PC-9 (cell line): Measurements from ENCODE around the gene PTPN1. TPM values are rescaled to one million over a fixed set of nuclear protein-coding genes. Genes with fewer than 3 reads are reported as not detected.

Source experiments
- BruUV-seq: library from RNA; stranded (reverse); fragments of 400-500 nt; replicated peaks from 2 replicates; lab custom pipeline; 2021; lab: Mats Ljungman, UMichigan
- CTCF ChIA-PET: fragments of 300-600 bp; sonication (Branson Sonifier 250); formaldehyde crosslinking; loops from one replicate; lab custom pipeline; 2022; ENCODE audit warnings: antibody characterized with exemption; lab: Charles Lee
- POLR2A ChIA-PET: fragments of 300-600 bp; sonication (Branson Sonifier 250); formaldehyde crosslinking; loops from one replicate; lab custom pipeline; 2022; ENCODE audit warnings: antibody characterized with exemption; ENCODE audit not compliant: unreplicated experiment; lab: Charles Lee
- DNase-seq, 2 experiments: peaks; one replicate each; pipeline versions ENCODE4 v3.0.0 to v3.0.0-alpha.2; 2015 to 2022; ENCODE audit warnings: mixed read lengths in 1 of 2
- H2AFZ ChIP-seq: fragments of 200-600 bp; sonication (generic); 2 replicates; pipeline ENCODE4 v1.8.1; 2017; ENCODE audit warnings: antibody characterized with exemption
- H3F3A ChIP-seq: fragments of 200-600 bp; sonication (generic); 2 replicates; pipeline ENCODE4 v1.8.1; 2017; ENCODE audit warnings: antibody characterized with exemption, mild to moderate bottlenecking, low read depth; ENCODE audit not compliant: insufficient read depth
- H3K27ac ChIP-seq: fragments of 200-600 bp; sonication (generic); 2 replicates; pipeline ENCODE4 v1.6.1; 2016; ENCODE audit warnings: mixed run types
- H3K27me3 ChIP-seq: fragments of 200-600 bp; sonication (generic); 2 replicates; pipeline ENCODE4 v1.6.1; 2016; ENCODE audit warnings: low read depth, mixed run types; ENCODE audit not compliant: insufficient read depth
- H3K36me3 ChIP-seq: fragments of 200-600 bp; sonication (generic); 2 replicates; pipeline ENCODE4 v1.6.1; 2016; ENCODE audit warnings: low read depth, mixed run types
- H3K4me1 ChIP-seq: fragments of 200-600 bp; sonication (generic); replicated peaks from 2 replicates; pipeline ENCODE4 v1.6.1; 2016; ENCODE audit warnings: mixed run types; ENCODE audit not compliant: insufficient read depth
- H3K4me2 ChIP-seq: fragments of 200-600 bp; sonication (generic); 2 replicates; pipeline ENCODE4 v1.6.1; 2017; ENCODE audit warnings: mixed run types
- H3K4me3 ChIP-seq: fragments of 200-600 bp; sonication (generic); 2 replicates; pipeline ENCODE4 v1.6.1; 2016; ENCODE audit warnings: mixed run types
- H3K79me2 ChIP-seq: fragments of 200-600 bp; sonication (generic); 2 replicates; pipeline ENCODE4 v1.6.1; 2017; ENCODE audit warnings: low read depth, mixed run types
- H3K9me2 ChIP-seq: fragments of 200-600 bp; sonication (generic); 2 replicates; pipeline ENCODE4 v1.8.1; 2017; ENCODE audit warnings: mild to moderate bottlenecking; ENCODE audit not compliant: insufficient read depth
- H3K9me3 ChIP-seq: fragments of 200-600 bp; sonication (generic); 2 replicates; pipeline ENCODE4 v1.8.1; 2016; ENCODE audit warnings: low read depth; ENCODE audit not compliant: insufficient read depth
- H4K20me1 ChIP-seq: fragments of 200-600 bp; sonication (generic); 2 replicates; pipeline ENCODE4 v1.8.1; 2017; ENCODE audit not compliant: insufficient read depth
- EZH2 ChIP-seq: fragments of 200-600 bp; sonication (generic); IDR thresholded peaks from 2 replicates; pipeline ENCODE4 v1.8.0; 2017; ENCODE audit warnings: antibody characterized with exemption, low read depth
- intact Hi-C: fragments of 100-400 bp; cut with micrococcal nuclease; formaldehyde crosslinking; loops from one replicate; pipeline ENCODE4 v1.10.0; 2022; ENCODE audit not compliant: unreplicated experiment
- total RNA-seq: library from RNA; stranded (reverse); gene quantifications from 2 replicates; pipeline ENCODE4 v1.2.3, GENCODE V29; 2021
- TF ChIP-seq, protein P1 (sequence below): fragments of 200-600 bp; sonication (generic); conservative IDR thresholded peaks from 2 replicates; pipeline ENCODE4 v1.6.1; 2017; ENCODE audit warnings: mixed run types, antibody characterized with exemption, mild to moderate bottlenecking, moderate library complexity

Gene PTPN1
- total RNA-seq, 1 experiment from 2014 or later = 59.8 TPM

GRCh38 chr20:50621068-50621665, 111.0 kb downstream of the PTPN1 start:
- no peaks in the 10 kb centered on the region for H3K79me2 ChIP-seq
- ChIA-PET CTCF (no interaction called here), POLR2A (interaction anchor here (0.6 kb wide), 1 partner anchor 120 kb away, joined by 3 read pairs; no protein-coding TSS in a partner anchor)
- no peaks in the 10 kb centered on the region; the same call in 1 of the 2 replicates for H3K9me3 ChIP-seq
- no peak overlapping the region for H3K27ac ChIP-seq
- no peak overlapping the region for H3K4me3 ChIP-seq
- no peak overlapping the region for H3K4me2 ChIP-seq
- intact Hi-C loops = no loop called here
- no peak overlapping the region for H2AFZ ChIP-seq
- no peaks in the 10 kb centered on the region for H3K9me2 ChIP-seq
- H3K4me1 ChIP-seq = peaks cover 24% of the 10 kb centered on the region
- DNase-seq = no peak
- H3F3A ChIP-seq = peaks cover 20% of the 10 kb centered on the region
- no peaks in the 10 kb centered on the region for H3K27me3 ChIP-seq
- H3K36me3 ChIP-seq = no peaks in the 10 kb centered on the region
- H4K20me1 ChIP-seq = no peaks in the 10 kb centered on the region
- BruUV-seq = no TSS peak
- TF ChIP-seq, protein P1, sequence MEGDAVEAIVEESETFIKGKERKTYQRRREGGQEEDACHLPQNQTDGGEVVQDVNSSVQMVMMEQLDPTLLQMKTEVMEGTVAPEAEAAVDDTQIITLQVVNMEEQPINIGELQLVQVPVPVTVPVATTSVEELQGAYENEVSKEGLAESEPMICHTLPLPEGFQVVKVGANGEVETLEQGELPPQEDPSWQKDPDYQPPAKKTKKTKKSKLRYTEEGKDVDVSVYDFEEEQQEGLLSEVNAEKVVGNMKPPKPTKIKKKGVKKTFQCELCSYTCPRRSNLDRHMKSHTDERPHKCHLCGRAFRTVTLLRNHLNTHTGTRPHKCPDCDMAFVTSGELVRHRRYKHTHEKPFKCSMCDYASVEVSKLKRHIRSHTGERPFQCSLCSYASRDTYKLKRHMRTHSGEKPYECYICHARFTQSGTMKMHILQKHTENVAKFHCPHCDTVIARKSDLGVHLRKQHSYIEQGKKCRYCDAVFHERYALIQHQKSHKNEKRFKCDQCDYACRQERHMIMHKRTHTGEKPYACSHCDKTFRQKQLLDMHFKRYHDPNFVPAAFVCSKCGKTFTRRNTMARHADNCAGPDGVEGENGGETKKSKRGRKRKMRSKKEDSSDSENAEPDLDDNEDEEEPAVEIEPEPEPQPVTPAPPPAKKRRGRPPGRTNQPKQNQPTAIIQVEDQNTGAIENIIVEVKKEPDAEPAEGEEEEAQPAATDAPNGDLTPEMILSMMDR = no peak
- TF ChIP-seq EZH2 = no peak

GRCh38 chr20:50624351-50625016, 114.3 kb downstream of the PTPN1 start:
- Histone ChIP-seq H3F3A (peaks cover 30% of the 10 kb centered on the region), H3K4me1 (peaks cover 36% of the 10 kb centered on the region), H3K27me3 (no peaks in the 10 kb centered on the region), H3K36me3 (no peaks in the 10 kb centered on the region), H3K4me2 (peak overlapping the region; percentile 29), H4K20me1 (no peaks in the 10 kb centered on the region), H3K9me2 (no peaks in the 10 kb centered on the region), H2AFZ (no peak overlapping the region), H3K9me3 (no peaks in the 10 kb centered on the region; the same call in 1 of the 2 replicates), H3K27ac (peak overlapping the region; percentile 17), H3K4me3 (no peak overlapping the region), H3K79me2 (no peaks in the 10 kb centered on the region)
- ChIA-PET POLR2A (interaction anchor here (0.5 to 0.6 kb wide), 2 partner anchors 105 to 1028 kb away, joined by 3 to 4 read pairs; no protein-coding TSS in a partner anchor), CTCF (interaction anchor here (0.6 to 1.8 kb wide), 3 partner anchors 11 to 125 kb away, joined by 3 to 4 read pairs (median 3); no protein-coding TSS in a partner anchor)
- intact Hi-C loops = loop anchor here (5.0 kb wide), 1 partner anchor 38 kb away; no protein-coding TSS in a partner anchor
- TF ChIP-seq EZH2 = no peak
- TF ChIP-seq, protein P1 = no peak
- DNase-seq = peak; percentile 80 to 93
- no TSS peak for BruUV-seq

DNA sequence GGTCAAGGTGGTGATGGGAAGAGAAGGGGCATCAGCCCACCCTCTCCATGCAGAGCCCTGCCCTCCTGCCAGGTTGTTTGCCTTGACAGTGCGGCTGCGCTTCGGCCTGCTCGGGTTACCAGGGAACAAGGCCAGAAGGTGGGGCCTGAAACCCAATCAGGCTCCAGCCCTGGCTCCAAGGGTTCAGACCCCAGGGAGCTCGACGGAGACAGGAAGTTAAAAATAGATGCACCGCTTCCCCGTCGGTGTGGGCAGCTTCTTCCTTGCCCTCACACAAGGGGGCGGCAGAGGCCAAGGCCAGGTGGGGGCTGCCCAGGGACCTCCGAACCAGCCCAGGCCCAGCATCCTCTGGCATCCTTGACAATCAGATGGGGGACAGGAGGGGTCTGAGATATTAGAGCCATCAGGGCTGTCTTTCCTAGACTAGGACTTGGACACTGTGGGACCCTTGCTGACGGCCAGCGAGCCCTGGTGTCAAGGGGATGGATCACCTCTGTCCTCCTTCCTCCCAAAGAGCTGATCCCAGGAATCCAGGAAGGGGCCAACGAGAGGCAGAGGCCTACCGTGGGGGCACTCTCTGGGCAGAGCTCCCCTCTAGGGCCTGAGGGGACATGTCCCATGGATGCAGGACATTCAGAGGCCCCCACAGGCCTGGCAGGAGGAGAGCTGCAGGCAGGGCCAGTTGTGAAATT, 115.9 kb downstream of the PTPN1 start:
- intact Hi-C loops = loop anchor here (1.0 to 5.0 kb wide), 5 partner anchors 36 to 440 kb away; no protein-coding TSS in a partner anchor
- peaks cover 30% of the 10 kb centered on the region for H3F3A ChIP-seq
- TF ChIP-seq, protein P1 = peak; percentile 72
- TF ChIP-seq EZH2 = no peak
- H3K9me2 ChIP-seq = no peaks in the 10 kb centered on the region
- peak in 1 of 2 experiments; percentile 65 for DNase-seq
- H2AFZ ChIP-seq = no peak overlapping the region
- no peak overlapping the region for H3K4me3 ChIP-seq
- no TSS peak for BruUV-seq
- H4K20me1 ChIP-seq = no peaks in the 10 kb centered on the region
- no peaks in the 10 kb centered on the region; the same call in 1 of the 2 replicates for H3K9me3 ChIP-seq
- no peaks in the 10 kb centered on the region for H3K27me3 ChIP-seq
- H3K27ac ChIP-seq = no peak overlapping the region
- POLR2A ChIA-PET = interaction anchor here (0.9 kb wide), 1 partner anchor 120 kb away, joined by 4 read pairs; no protein-coding TSS in a partner anchor
- H3K4me2 ChIP-seq = 0 out of 2 replicates have a peak overlapping the region, but pooled peaks have one; percentile 29
- H3K36me3 ChIP-seq = no peaks in the 10 kb centered on the region
- peaks cover 45% of the 10 kb centered on the region for H3K4me1 ChIP-seq
- CTCF ChIA-PET = interaction anchor here (0.5 to 2.3 kb wide), 16 partner anchors 9 to 1127 kb away, joined by 3 to 26 read pairs (median 6); no protein-coding TSS in a partner anchor
- no peaks in the 10 kb centered on the region for H3K79me2 ChIP-seq
